Suppressor macrophage treated with lipopolysaccharide for 1 hour (primary cell): ENCODE results near the gene NGEF.

Experiments
- DNase-seq, 3 donors: peaks; one replicate each; pipeline ENCODE4 v3.0.0-alpha.2; 2020 to 2022

Gene NGEF

DNA sequence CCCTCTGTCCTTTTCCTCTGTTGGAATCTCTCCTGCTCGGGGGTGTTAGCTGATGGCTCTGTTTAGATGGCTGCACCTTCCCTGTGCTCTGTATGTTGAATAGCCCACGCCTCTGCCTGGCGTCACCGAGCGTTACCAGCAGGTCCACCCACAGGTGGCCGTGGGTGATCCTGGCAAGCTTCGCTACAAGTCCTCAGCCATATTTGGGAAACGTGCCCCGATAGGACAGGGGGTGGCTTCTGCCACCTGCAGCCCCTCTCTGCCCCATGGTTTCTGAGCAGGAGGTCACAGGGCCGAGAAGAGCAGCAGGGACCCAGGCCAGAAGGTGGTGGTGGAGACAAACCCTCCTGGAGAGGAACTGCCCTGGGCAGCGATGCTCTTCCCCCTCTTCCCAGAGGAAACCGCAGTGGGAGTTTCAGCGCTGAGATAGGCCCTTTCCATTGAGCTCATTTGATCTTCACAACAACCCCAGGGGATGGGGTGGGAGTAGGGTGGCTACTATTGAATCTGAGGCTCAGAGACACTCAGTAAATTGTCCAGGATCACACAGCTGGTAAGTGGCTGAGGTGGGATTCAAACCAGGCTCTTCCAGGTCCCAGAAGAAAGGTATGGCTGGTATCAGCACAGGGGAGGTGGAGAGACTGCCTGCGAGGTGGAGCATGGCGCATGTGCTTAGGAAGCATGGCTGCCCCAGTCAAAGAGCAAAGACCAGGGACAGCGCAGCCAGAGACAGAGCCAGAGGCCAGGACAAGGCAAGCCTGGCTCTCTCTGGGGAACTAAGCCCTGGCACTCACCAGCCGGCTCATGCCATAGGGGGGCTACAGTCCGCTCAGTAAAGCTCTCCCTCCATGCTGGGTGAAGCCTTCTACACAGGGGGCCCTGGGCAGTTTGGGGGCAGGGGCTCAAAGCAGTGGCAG is 15.0 kb downstream of the NGEF start:
- no peak for DNase-seq

GRCh38 chr2:232994446-232994845 is 18.6 kb downstream of the NGEF start:
- no peak for DNase-seq

- no peak for DNase-seq
These were observed 19.7 kb downstream of the NGEF start for GRCh38 chr2:232993231-232993821.

- DNase-seq, result no peak
These were observed 26.9 kb downstream of the NGEF start for GRCh38 chr2:232986155-232986554.

- peak; percentile 39 to 50 (median 47) for DNase-seq
These were observed 28.4 kb downstream of the NGEF start for GRCh38 chr2:232984451-232985207.

- DNase-seq, result no peak
These were observed 29.4 kb downstream of the NGEF start for GRCh38 chr2:232983669-232984140.

DNA sequence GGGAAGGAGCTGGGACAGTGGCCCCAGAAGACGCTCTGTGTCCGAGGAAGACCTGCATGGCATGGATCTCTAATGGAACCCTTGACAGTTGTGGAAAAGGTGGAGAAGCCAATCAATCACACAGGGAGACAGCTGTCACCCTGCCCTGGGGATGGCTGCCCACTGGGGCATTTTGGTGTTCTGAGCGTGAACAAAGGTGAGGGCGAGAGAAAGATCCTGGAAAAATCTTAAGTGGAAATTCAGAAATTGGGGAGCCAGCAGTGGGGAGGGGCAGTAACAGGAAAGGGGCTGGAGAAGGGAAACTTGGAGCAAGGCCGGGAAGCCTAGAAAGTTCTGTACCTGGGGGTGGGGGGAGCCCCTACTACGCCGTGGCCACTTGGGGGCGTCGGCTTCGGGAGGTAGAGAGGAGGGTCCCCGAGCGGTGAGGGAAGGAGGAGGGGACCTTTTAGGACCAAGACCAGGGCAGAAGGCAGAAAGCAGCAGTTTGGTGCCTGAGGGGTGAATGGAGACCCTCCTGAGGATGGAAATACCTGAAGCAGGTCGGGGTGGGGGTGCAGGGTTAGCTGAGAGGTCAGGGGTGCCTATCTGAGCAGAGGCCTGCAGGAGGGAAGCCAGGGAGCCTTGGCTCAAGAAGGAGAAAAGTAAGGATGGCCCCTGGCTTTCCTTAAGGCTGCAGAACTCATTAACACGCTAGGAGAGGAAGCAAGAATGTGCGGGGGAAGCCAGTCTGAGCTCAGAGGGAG is 30.0 kb downstream of the NGEF start:
- peak in 1 of 3 donors; percentile 10 for DNase-seq

DNA sequence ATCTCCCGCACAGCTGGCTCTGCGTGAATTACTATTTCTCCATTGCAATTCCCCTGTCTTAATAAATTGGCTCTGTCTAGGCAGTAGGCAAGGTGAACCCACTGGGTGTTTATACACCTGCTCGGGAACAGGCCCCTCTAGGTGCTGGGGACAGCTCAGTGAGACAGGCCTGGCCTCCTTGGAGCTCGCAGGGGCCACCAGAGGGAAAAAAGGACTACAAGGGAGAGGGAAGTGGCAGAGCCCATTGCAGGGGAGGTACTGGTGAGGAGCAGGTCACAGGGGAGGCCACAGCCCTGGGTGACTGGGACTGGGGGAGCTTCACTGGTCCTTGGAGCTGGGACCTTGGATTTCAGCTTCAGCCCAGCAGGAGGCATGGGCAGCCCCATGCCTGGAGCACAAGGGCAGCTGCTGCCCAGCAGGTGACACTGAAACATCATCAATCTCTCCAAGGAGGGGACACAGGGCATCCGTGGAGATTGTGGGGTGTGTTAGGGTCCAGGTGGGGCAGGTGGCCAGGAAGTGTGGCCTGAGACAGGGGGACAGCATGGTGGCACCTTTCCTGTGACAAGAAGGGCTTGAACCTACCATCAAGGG is 31.2 kb downstream of the NGEF start:
- DNase-seq, result no peak

- DNase-seq, result no peak
These were observed 31.7 kb downstream of the NGEF start for GRCh38 chr2:232981356-232981755.

DNA sequence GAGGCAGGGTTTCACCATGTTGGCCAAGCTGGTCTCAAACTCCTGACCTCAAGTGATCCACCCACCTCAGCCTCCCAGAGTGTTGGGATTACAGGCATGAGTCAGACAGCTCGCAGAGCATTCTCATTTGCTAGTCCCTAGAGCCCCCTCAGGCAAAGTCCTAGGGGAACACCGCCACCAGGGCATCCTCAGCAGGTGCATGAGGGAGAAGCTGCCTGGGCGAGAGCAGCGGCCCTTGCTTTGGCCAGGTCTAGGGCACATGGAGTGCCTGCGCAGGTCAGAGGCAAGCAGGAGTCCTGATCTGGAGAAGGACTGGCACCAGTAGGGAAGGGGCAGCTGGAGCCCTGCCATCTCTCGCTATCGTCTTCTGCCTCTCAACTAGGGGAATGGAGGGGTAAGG is 32.4 kb downstream of the NGEF start:
- no peak for DNase-seq

- no peak for DNase-seq
These were observed 33.1 kb downstream of the NGEF start for GRCh38 chr2:232979871-232980461.

GRCh38 chr2:232977438-232977971 is 35.6 kb downstream of the NGEF start:
- DNase-seq, result no peak

DNA sequence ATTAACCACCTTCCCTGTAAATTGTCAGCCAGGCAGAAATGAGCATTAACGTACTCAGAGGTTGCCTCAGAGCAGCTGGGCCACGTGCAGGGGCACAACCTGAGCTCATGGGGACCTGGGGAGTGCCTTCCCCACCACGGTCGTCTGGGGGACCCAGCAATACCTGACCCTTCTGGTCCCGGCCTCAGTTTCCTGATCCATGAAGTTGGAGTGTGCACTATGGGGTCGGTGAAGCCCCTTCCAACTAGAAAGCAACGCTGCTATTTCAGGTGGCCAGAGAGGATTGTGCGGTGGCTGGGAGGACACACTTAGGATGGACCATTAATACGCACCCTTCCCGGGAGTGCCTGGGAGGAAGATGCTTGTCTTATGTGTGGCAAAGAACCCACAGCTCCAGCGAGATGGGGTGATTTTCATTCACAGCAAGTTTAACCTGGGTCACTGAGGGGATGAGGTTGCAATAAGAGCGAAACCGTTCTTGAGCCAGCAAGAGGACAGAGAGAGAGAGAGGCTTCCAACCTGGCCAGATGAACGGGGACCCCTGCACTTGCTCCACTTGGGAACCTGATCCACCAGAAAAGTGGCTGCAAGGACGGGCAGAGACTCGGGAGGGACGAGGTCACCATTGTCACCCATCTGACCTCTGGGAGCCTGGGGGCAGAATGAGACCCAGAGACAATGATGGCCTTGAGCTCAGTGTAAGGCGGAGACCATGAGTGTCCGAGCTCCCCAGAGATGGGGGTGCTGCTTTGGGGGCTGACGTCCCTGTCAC is 36.2 kb downstream of the NGEF start:
- DNase-seq, result no peak

DNA sequence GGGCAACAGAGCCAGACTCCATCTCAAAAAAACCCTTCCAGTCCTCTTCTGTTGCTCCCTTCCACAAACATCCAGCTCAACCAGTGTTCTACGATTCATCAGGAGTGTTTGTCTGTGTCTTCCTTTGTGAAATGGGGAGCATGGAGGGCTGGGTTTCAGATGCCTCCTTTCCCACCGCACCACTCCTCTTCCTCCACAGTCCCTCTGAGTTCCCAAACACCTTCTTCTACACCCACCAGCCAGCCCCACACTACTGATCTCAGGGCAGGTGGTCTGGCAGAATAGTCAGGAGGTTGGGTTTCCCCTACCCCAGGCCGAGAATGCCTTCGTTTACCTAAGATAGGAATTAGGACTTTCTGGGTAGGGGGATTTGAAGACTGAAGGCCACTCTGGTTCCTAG is 36.9 kb downstream of the NGEF start:
- no peak for DNase-seq

DNA sequence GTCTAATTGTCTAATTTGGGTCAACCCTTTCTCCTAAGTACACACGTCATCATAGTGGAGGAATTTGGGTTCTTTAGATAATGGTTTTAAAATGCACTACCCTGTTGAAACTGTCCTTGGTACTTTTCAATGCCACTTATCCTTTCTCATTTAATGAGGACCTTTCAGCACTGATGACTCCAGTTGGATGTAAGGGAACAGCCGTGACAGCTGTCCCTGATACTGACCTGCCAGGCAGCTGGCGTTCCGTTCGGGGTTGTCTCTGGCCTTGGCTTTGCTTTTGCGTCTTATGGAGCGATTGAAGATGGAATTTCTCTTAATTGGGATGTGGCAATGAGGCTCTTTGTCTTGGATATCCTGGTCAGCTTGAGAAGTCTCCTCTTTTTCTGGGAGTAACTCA is 38.7 kb downstream of the NGEF start:
- no peak for DNase-seq

GRCh38 chr2:232973796-232974195 is 39.3 kb downstream of the NGEF start:
- no peak for DNase-seq

- DNase-seq, result no peak
These were observed 39.9 kb downstream of the NGEF start for GRCh38 chr2:232973011-232973735.

DNA sequence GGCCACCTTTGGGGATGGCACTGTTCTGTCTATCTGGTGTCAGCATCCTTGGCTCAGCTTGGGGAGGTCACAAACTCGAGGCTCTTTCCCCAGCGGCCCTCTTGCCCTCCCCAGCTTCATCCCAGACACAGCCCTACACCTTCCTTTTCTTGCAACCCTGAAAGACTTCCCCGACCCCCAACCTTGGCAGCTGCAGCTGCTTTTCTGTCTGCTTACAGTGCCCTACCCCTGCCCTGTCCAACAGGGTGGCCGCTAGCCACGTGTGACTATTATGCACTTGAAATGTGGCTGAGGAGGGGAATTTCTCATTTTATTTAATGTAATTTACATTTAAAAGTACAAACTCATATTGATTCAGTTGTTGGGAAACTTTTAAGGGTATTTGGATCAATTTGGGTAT is 41.3 kb downstream of the NGEF start:
- DNase-seq, result no peak

DNA sequence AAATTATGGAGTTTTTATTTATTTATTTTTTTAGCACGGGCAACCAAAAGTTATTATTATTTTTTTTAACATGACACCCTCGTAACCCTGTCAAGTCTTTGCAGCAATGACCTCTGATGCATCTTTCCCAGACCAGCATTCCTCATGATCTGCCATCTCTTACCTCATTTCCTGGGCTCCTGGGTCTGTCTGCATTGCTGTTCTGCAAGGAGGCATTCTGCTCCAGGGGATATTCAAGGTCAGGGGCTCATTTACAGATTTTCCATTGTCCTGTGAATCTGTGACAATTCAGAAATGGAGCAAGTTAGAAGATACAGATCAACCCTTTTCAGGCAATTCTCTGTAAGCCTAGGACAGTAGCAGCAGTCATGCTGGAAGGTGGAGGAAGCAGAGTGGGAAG is 43.0 kb downstream of the NGEF start:
- no peak for DNase-seq

DNA sequence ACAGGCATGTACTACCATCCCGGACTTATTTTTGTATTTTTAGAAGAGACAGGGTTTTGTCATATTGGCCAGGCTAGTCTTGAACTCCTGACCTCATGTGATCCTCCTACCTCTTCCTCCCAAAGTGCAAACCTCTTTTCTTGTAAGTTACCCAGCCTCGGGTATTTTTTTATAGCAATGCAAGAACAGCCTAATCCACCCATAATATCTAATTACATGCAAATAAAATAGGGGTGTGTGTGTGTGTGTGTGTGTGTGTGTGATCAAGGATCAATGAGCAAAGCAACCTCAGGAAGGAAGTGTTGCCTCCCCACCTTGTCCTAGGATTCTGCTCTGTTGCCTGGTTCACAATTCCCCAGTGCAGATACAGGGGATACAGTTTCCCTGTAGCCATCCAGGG is 45.6 kb downstream of the NGEF start:
- DNase-seq, result no peak
